ENCODE measurements around the gene CLCF1. TPM values are rescaled to one million over a fixed set of nuclear protein-coding genes. Genes with fewer than 3 reads are reported as not detected.

CLCF1 gene
- total and polyA plus RNA-seq, 10 of the 15 experiments (the other 5 are each of a cell fraction or from before 2014, with no cell fraction given) = 0.16 to 2.1 (median 0.63) TPM; not detected in 1

DNA sequence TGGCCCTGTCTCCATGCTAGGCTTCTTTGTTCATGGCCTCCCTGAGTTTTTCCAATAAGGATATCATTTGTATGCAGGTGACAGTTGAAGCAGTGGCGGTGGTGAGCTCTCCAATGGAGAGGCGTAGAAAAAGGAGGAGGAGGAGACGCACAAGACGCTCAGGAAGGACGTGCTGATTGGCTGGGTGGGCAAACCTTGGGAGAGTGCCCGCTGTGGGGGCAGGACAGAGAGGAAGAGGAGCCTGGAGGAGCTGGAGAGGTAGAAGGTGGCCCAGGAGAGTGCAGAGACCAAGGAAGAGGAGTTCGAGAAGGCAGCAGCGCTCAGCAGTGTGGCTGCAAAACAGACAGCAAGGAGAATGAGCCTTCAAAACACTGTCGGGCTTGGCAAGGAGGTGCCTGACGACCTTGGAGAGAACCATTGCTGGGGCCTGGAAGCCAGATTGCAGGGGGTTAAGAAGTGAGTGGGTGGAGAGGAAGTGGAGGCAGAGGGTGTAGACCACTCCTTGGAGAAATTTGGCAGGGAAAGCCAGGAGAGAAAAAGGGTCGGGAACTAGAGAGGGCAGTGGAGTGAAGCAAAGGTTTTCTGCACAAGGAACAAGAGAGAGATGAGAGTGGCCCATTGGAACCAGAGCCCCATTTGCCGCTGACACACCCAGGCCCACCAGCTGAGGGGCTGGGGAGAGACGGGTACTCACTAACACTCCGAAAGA lies 7.5 kb downstream of the CLCF1 start:
- H3K9me3 ChIP-seq (replicated peaks; ENCODE audit: control insufficient read depth, insufficient read depth, low read length) = no peaks in the 10 kb centered on the region
- RAD21 ChIA-PET (ENCODE audit: unreplicated experiment) = interaction anchor here (1.1 kb wide), 1 partner anchor 15 kb away, joined by 3 read pairs; no protein-coding TSS in a partner anchor
- H4K20me1 ChIP-seq (ENCODE audit: control insufficient read depth, insufficient read depth) = peaks cover 5% of the 10 kb centered on the region; the same call in 1 of the 2 replicates
- 79% methylated on average over 14 of the region's 14 CpGs for WGBS (ENCODE audit: insufficient coverage, insufficient replicate concordance, low lambda C conversion rate, missing lambda C conversion rate)
- SMC1A ChIA-PET (ENCODE audit: uncharacterized antibody, unreplicated experiment) = interaction anchor here (1.3 kb wide), 1 partner anchor 16 kb away, joined by 4 read pairs; no protein-coding TSS in a partner anchor
- H3K27me3 ChIP-seq (replicated peaks in 1 of 2; ENCODE audit: control insufficient read depth in 2 of 2, insufficient read depth in 2 of 2, low read length in 1 of 2) = peaks cover 1 to 4% of the 10 kb centered on the region in 2 experiments; a peak in 3 of 4 replicates
- no peak overlapping the region for H2AFZ ChIP-seq (ENCODE audit: control insufficient read depth, low read depth, low read length)
- no peak overlapping the region for H3K27ac ChIP-seq (ENCODE audit: control insufficient read depth, insufficient read depth)
- H3K4me3 ChIP-seq = no peak overlapping the region
- no peak for ATAC-seq
- no peaks in the 10 kb centered on the region for H3K79me2 ChIP-seq (ENCODE audit: control insufficient read depth, insufficient read depth, low read length)
- intact Hi-C loops (cut with micrococcal nuclease; ENCODE audit: unreplicated experiment) = no loop called here
- H3K4me2 ChIP-seq (ENCODE audit: control insufficient read depth, insufficient read depth) = no peak overlapping the region
- no peak overlapping the region for H3K9ac ChIP-seq (ENCODE audit: control insufficient read depth, insufficient read depth, low read length)
- no peak for DNase-seq (ENCODE audit: low read depth, low spot score)
- H3K36me3 ChIP-seq (ENCODE audit: control insufficient read depth in 2 of 2, insufficient read depth in 2 of 2, low read length in 1 of 2) = no peaks in the 10 kb centered on the region
- in situ Hi-C loops (cut with MboI) = no loop called here
- POLR2A ChIA-PET = interaction anchor here (0.5 kb wide), 1 partner anchor 9 kb away, joined by 3 read pairs; no protein-coding TSS in a partner anchor
- no peak for FAIRE-seq
- CTCF ChIA-PET = interaction anchor here (0.9 to 26.2 kb wide), 4 partner anchors 9 to 14 kb away, joined by 3 to 1301 read pairs (median 10); partner anchors contain the start of genes CLCF1 and RAD9A
- TF ChIP-seq, protein P1, sequence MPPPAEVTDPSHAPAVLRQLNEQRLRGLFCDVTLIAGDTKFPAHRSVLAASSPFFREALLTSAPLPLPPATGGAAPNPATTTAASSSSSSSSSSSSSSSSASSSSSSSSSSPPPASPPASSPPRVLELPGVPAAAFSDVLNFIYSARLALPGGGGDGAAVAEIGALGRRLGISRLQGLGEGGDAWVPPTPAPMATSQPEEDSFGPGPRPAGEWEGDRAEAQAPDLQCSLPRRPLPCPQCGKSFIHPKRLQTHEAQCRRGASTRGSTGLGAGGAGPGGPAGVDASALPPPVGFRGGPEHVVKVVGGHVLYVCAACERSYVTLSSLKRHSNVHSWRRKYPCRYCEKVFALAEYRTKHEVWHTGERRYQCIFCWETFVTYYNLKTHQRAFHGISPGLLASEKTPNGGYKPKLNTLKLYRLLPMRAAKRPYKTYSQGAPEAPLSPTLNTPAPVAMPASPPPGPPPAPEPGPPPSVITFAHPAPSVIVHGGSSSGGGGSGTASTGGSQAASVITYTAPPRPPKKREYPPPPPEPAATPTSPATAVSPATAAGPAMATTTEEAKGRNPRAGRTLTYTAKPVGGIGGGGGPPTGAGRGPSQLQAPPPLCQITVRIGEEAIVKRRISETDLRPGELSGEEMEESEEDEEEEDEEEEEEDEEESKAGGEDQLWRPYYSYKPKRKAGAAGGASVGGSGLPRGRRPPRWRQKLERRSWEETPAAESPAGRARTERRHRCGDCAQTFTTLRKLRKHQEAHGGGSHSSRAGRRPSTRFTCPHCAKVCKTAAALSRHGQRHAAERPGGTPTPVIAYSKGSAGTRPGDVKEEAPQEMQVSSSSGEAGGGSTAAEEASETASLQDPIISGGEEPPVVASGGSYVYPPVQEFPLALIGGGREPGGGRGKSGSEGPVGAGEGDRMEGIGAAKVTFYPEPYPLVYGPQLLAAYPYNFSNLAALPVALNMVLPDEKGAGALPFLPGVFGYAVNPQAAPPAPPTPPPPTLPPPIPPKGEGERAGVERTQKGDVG (CRISPR knock-in tag; IDR thresholded peaks at IDR 0.05) = no peak
- no peak for TF ChIP-seq HDAC6 (IDR thresholded peaks at IDR 0.05; ENCODE audit: unreplicated experiment)
- no TSS peak for BruUV-seq (replicated peaks)
- peaks cover 11% of the 10 kb centered on the region for H3K4me1 ChIP-seq (ENCODE audit: control insufficient read depth, insufficient read depth, low read length)
